Measurements from ENCODE around the gene BIN2.

Gene BIN2

GRCh38 chr12:51335931-51336330 lies 12.0 kb upstream of the BIN2 start:
- H3K4me3 ChIP-seq (ENCODE audit: low read depth, low read length): no peak overlapping the region
- TF ChIP-seq CTCF (IDR thresholded peaks at IDR 0.05; ENCODE audit: low read depth, low read length, missing control alignments): no peak
- DNase-seq (ENCODE audit: low read depth): no peak

GRCh38 chr12:51334764-51335163 lies 10.8 kb upstream of the BIN2 start:
- no peak for TF ChIP-seq CTCF (IDR thresholded peaks at IDR 0.05; ENCODE audit: low read depth, low read length, missing control alignments)
- no peak for DNase-seq (ENCODE audit: low read depth)
- no peak overlapping the region for H3K4me3 ChIP-seq (ENCODE audit: low read depth, low read length)

GRCh38 chr12:51333536-51333935 lies 9.6 kb upstream of the BIN2 start:
- no peak for DNase-seq (ENCODE audit: low read depth)
- TF ChIP-seq CTCF (IDR thresholded peaks at IDR 0.05; ENCODE audit: low read depth, low read length, missing control alignments): no peak
- no peak overlapping the region for H3K4me3 ChIP-seq (ENCODE audit: low read depth, low read length)

GRCh38 chr12:51330186-51330585 lies 6.2 kb upstream of the BIN2 start:
- no peak for TF ChIP-seq CTCF (IDR thresholded peaks at IDR 0.05; ENCODE audit: low read depth, low read length, missing control alignments)
- no peak overlapping the region for H3K4me3 ChIP-seq (ENCODE audit: low read depth, low read length)
- no peak for DNase-seq (ENCODE audit: low read depth)

GRCh38 chr12:51329742-51330141 lies 5.8 kb upstream of the BIN2 start:
- DNase-seq (ENCODE audit: low read depth): no peak
- no peak overlapping the region for H3K4me3 ChIP-seq (ENCODE audit: low read depth, low read length)
- TF ChIP-seq CTCF (IDR thresholded peaks at IDR 0.05; ENCODE audit: low read depth, low read length, missing control alignments): no peak

GRCh38 chr12:51328587-51328986 lies 4.6 kb upstream of the BIN2 start:
- H3K4me3 ChIP-seq (ENCODE audit: low read depth, low read length): no peak overlapping the region
- no peak for DNase-seq (ENCODE audit: low read depth)
- no peak for TF ChIP-seq CTCF (IDR thresholded peaks at IDR 0.05; ENCODE audit: low read depth, low read length, missing control alignments)

- no peak for TF ChIP-seq CTCF (IDR thresholded peaks at IDR 0.05; ENCODE audit: low read depth, low read length, missing control alignments)
Measured at GRCh38 chr12:51326698-51327439, 2.9 kb upstream of the BIN2 start.

More at GRCh38 chr12:51326698-51327439, 2.9 kb upstream of the BIN2 start:
- H3K4me3 ChIP-seq (ENCODE audit: low read depth, low read length): no peak overlapping the region
- peak; percentile 80 for DNase-seq (ENCODE audit: low read depth)
